Stimulated activated CD4-positive, alpha-beta T cell treated with anti-CD3 and anti-CD28 coated beads, Interleukin-12 subunit alpha, Interleukin-12 subunit beta, amount 100 ng/mL, for 48 hours (primary cell): Measurements from ENCODE around the gene MORC1.

Source experiments
- DNase-seq, 3 donors: peaks; one replicate each; pipeline ENCODE4 v3.0.0-alpha.2; 2020; ENCODE audit warnings: low read depth in 2 of 3, low spot score in 1 of 3

The MORC1 gene

DNA sequence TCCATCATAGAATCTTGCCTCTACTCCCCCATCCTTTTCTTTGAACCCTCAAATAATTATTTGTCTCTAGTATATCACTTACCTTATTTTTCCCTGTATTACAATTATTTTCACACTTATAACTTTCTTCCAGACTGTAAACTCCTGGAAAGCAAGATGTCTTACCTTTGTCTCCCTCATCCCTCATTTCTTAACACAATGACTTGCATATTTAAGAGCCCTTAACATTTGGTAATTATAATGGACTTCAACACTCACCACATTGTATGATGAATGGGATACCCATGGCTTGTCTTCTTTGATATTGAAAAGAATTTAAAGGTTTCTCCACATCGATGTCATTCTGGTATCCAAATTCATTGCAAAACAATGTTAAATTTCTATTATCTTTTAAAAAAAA lies 82.9 kb downstream of the MORC1 start:
- no peak for DNase-seq

DNA sequence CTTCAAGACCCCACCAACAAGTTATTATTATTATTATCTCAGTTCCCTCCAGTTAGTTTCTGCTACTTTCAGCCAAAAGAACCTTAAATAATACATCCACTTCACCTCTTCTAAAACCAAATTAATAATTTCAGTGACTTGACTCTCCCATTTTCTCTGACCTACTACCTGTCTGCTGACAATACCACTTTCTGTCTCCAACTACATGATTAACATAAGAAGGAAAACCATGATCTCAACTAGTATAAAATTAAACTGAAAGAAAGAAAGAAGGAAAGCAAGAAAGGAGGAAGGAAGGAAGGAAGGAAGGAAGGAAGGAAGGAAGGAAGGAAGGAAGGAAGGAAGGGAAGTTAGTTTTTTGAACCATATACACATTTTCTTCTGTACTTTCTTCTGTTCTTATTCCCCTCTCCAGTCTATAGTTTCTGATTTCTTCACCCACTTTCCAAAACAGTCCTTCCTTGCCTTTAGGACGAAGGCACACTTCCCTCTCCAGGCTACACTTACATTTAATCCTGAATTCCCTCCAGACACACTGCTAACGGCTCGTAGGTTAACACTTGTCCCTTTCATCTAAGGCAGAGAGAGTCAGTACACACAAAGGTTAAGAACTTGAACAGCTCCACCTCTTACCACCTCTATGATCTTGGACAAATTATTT lies 84.8 kb downstream of the MORC1 start:
- no peak for DNase-seq

DNA sequence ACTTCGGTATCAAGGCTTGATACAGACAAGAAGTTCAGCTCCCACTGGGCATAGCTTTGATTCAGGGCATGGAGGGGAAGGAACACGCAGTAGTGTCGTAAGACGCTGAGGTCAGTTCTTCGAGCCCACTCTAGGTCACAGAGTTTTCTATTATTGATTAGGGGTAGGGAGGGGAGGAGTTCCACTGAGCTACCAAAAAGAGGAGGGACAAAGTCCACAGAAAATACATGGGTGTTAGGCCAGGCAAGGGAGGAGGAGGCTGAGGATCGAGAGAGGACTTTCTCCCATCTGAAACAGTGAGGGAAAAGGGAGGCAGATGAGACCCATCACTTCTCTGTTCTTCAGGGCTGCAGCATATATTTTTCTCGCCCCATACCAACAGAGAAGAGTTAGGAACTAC lies 89.2 kb downstream of the MORC1 start:
- no peak for DNase-seq

DNA sequence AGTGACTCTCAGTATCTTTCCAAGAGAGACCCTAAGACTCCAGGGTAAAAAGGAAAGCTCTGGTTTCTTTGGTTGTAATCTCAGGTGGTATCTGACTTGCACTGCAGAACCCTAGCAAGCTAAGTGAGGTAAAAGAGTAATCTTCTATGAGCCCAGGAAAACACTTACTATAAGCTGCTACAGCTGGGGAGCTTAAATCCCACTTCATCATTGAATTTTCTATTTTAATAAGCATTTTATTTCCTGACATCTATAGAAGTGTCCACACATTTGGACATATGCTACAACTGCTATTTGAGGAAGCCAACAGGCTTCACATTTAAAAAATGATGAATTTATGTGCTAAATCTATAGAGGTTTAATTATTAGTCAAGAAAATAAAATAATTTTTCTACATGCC lies 91.1 kb downstream of the MORC1 start:
- no peak for DNase-seq

DNA sequence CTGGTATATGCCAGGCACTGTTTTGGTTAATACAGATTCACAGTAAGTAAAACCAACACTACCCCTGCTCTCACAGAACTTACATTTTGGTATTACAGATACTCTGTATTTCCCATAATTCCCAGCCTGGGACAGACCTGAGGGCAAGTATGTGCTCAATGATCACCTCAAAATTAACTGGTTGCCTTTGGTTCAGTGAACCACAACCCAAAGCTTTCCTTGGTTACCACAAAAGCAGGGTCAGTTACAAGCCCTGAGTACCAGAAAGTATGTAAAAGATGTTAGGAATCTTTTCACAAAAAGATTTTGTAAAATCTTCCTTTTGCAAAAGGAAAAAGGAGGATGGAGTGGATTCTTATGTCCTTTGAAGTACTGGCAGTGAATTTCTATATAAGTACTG lies 92.0 kb downstream of the MORC1 start:
- DNase-seq = no peak

DNA sequence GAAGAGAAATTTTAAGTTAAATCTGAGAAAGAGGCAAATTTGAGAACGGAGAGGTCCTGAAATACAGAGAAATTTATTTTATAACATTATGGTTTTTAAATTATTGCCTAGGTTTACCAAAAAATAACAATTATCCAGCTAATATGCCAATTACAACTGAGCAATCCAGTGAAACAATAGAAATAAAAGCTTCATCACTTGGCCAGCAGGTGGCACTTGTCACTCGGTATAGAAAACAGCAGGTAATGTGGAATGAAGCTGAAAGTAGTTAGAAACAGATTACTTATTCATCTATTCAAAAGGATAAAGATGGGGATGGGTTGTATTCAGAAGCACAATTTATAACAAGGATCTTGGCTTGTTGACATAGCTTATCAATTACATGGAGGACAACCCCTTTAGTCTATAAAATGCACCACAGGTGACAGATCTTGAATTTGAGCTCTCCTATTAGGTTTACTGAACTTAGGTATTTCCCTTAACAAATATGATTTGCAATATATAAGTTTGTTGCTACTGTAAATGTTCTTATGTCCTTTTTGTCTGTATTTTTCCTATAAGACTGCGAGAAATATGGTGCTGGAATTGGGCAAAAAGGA lies 94.2 kb downstream of the MORC1 start:
- DNase-seq = peak in 2 of 3 donors; percentile 3 to 27

DNA sequence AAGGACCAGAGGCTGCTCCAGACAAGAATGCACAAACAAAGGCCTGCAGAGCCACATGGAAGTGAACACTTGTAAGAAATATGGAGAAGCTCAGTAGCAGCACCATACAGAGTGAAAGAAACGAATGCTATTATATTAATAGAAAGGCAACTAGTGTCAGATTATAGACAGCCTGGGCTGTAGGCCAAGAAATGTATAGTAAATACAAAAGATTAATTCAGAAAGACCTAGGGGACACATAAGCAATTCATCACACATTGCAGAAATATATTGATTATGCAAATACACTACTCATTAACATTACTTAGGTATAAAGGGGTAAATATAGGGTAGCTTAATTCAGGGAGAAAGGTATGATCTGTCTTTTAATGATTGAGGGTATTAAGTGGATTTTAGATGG lies 94.8 kb downstream of the MORC1 start:
- DNase-seq = no peak

DNA sequence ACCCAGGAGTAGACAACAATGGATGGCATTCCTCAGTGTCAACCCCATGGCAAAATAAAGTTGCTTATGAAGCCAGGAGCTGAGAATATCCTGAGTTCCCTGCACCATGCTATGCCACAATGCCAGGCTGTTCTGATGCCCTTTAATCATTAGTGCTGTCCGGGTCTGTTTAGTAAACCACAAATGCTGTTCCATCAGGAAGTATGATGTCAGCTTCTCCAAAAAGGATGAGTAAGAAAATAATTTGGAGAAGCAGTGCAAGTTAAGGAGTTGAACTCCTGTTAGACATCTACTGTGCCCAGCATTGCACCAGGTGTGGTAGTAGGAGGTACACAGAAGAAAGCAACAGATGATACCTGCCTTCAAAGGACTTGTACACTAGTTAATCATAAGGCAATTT lies 96.4 kb downstream of the MORC1 start:
- no peak for DNase-seq

DNA sequence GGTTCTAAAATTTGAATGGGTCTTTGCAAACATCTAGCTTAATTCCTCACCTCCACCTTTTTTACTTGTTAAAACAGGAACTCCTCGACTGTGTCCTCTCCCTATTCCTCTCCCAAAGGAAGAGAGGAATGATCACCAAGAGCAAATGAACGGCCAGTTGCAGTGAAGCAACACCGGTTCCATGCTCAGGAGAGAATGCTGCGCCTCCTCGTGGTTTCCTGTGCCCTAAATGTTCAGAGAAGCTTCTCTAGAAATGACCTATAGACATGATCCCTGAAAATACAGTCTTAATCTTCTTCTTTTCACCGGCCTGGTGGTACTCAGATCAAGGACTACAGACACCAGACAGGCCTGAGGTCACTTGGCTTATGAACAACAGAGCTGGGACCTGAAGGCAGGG lies 99.1 kb downstream of the MORC1 start:
- DNase-seq = no peak

DNA sequence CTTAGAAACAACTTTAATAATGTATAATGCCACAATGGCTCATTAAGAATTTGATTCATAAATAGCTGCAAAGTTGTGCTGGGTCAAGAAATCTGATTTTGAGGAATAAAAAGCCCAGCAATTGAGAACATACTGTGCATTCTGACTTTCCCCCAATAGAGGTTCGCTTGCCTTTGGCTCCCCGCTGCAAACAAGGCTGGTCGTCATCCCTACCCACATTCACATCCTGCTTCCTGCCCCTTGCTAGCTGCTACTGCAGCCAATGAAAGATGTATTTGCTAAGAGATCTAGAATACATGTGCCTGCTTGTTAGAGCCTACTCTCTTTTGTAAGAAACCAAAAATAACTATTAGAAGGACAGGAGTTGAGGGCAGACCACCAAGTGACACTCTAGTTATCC lies 112.5 kb downstream of the MORC1 start:
- DNase-seq = no peak

DNA sequence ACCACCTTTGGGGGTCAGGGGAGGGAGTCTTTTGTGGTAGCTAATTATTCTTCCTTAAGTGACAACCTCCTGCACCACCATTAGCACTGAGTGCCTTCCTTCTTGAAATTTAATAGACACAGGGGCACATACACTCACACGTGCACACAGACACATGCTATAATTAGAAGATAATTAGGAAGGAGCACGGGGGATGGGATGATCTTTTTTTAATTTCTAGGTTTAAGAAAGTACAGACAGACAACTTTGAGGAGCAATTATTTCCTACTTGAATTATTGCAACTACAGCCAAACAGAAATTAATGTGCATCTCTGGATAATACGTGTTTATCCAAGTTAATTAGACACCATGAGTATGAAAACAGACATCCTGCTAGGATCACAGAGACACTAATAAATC lies 119.5 kb downstream of the MORC1 start:
- DNase-seq = no peak

DNA sequence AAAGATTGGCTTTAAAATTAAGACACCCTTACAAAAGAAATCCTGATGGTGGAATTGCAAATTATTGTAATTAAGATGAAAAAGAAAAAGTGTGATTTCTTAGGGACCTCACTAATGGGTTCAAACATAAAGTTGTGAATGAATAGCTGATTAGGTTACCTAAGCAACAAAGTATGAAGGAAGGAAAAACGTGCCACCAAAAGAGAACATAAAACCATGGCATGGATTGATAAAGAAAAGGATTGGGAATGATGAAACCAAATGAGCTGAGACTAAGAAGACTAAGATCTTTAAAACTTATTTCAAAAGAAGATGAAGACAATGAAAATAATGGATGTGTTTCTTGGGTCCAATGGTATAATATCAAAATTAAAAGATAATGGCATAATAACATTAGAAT lies 132.1 kb downstream of the MORC1 start:
- DNase-seq = no peak

DNA sequence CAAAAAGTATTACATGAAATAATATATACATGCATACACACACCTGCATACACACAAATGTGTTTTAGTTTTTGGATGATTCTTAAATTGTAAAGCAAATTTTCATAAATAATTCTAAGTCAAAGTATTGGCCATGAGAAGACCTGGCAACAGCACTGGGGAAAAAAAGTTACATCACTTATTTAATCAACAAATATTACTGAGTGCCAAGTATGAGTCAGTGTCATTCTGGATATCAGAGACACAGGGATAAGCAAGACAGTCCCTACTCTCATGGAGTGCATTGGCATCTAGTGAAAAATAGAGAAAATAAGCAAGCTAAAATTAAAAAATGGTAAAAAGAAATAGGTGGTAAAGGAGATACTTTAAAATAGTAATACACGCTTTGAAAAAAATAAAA lies 134.9 kb downstream of the MORC1 start:
- DNase-seq = no peak

DNA sequence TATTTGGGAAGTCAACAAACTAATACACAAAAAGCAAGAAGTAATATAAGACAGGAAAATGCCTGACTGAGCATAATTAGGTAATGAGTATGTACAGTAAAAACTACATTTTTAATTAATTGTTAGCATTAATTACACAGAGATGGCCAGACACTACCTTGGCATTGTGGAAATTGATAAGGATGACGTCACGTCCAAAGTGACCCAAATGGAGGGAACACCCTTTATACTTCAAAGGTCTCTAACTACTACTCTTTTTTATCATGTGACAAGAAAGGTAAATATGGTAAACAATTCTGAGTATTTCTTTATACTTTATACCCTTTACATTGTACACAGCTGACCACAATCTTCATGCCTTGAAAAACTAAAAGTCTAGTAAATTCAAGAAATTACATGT lies 141.9 kb downstream of the MORC1 start:
- DNase-seq = no peak

DNA sequence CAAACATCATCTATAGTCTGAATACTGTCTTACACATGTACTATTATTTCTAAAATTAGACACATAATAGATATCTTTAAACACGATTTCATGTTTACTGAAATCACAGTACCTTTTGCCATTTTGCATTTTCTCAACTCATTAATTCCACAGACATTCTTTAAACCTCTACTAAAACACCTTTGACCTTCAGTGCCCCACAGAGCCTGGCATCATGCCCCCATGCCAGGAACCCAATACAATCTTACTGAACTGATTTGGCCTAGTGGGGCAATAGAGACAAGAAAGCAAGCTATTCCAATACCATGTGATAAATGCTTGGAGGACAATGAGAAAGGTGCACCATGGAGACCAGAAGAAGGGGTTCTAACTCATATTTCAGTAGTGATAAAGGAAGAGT lies 144.9 kb downstream of the MORC1 start:
- DNase-seq = no peak

DNA sequence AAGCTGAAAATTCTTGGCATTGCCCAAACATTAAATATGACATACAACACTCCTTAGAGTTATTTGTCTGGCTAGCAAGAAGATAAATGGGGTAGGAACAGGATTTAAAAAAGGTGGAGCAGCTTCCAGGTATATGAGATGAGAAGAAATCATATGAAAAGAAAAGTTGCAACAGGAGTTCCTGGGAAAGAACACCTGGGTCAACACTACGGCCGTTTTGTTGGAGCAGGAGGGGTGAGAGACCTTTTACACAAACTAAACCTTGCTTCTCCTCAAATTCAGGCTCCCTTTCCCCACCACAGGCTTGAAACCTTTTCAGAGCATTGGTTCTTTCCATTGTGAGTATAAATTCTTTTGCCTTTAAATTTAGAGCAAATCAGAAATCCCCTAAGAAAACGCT lies 145.5 kb downstream of the MORC1 start:
- DNase-seq = no peak

DNA sequence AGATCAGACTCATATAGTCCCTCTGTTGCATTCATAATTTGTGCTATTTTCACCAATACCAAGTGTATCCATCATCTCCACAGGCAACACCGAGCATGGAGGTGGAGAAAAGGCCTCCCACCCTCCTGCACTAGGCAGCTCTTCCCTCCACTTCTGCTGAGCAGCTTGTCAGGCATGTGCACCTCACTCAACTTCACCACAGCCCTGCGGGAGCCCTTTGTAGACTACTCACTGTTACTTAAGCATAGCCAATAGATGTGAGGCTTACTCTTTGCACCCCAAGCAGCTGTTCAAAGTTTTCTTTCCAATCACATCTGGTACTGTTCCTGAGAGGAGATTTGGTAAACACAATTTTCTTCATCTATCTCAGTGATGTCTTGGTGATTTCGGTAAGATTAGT lies 147.4 kb downstream of the MORC1 start:
- DNase-seq = no peak

DNA sequence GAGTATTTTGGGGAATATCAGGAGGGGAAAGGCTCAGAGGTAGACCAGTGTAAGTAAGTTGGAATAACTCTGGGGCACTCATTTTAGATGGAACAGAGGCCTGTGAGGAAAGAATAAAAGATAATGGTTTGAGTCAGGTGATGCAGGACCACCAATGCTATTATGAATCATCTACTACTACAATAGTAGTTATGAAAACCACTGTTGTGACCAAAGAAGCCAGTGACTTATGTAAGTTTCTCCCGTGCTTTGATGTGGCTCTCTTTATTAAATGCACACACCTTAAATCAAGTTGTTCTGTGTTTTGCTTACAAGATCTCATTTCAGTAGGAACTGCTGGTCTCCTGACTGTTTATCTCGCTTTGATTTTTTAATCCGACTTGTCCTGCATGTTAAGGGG lies 151.2 kb downstream of the MORC1 start:
- DNase-seq = no peak

DNA sequence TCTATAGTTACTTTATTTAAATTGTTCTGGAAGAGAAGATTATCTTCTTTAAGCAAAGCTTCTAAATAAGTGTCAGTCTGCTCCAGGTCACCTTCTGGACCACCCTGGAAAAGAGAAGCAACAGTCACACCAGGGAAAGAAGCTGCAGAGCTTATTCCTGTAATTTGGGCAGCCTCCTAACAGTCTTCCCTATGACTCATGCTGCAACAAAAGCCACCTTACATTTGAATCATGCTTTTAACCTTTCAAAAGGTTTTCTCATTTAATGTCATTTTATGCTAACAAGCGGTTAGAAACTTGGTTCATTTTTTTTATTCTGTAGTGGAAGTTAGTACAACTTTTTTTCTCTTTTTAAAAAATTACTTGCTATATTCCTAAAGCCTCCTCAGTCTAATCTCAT lies 158.9 kb downstream of the MORC1 start:
- DNase-seq = no peak

DNA sequence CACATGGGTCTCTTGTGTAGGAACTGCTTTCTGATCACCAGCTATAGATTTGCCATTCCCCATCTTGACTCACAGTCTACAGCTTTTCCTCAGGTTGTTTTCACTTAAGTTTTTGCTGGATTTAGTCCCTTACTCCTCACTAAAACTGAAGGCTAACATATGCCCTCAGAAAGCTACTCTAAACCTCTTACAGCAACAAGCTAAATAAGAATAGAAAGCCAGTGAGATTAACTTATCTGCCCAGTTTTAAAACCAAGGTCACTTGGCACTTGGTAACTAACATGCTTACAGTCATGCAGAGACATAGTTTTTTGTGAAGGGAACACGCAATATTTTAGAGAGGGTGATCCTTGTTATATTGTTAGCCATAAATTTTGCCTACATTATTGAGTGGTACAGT lies 164.2 kb downstream of the MORC1 start, which contains the start of gene GUCA1C:
Gene GUCA1C (minus strand): TSS at position 180 of the 400 bp plus-strand sequence. CDS start 117 bp downstream, at position 63.
- DNase-seq = no peak

DNA sequence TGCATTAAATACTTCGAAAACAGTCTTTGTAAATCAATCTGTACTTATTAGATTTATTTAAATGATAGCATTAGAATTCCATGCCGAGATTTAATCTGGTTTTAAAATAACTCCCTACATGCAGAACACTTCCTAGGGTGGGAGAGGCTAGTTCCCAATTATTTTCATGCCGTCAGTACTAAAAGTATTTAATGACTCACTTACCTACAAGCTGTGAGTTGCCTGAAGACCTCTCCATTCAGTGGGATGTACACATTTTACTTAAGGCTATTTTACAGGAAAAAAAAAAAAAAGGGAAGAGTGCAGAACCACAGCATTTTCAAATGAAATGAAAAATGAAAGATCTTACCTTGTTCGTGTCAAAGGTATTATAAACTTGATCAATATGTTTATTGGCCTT lies 164.7 kb downstream of the MORC1 start:
- DNase-seq = no peak

DNA sequence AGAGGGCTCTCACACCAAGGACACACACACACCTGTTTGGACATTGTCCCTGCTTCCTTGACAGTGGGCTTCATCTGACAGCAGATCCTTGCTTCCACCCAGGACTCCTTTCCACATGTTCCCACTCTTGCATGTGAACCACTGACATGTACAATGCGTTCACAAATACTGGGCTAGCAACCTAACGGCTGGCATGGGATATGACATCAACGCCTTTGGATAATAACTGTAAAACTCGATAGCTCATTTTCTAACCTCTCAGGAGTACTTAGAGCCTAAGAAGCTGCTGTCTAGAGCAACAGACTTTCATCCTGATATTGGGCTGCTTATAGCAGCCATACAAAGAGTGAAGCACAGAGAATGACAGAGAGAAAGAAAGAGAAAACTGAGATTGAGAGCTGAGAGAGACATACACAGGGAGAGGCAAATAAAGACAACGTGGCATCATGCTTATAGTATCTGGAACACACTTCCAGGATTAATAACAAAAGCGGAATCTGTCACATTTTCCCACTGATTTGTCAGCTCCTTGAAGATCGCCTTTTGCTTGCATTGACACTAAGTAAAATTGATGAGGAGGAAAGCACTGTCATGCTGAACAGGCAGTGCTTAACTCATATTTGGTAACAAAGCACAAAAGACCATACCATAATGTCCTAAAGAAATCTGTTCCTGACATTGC lies 166.0 kb downstream of the MORC1 start:
- DNase-seq = no peak

DNA sequence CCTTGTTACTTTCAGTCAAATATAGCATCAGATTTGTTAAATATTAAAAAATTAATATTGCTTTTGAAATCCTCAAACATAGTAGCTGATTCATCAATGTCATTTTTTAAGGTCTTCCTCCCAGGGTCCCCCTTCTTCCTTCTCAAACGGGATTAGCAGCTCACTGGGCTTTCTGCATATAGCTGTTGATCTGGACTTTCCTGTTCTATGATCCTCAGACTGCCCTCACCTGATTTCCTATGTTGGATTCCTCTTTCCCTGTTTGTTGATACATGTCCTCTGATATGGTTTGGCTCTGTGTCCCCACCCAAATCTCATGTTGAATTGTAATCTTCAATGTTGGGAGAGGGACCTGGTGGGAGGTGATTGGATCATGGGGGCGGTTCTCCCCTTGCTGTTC lies 170.1 kb downstream of the MORC1 start:
- no peak for DNase-seq
